ENCODE measurements around the gene GRM3. TPM values are rescaled to one million over a fixed set of nuclear protein-coding genes. Genes with fewer than 3 reads are reported as not detected.
A peak's percentile ranks its signal among the peaks of the same experiment; 100 is the strongest.

Gene GRM3
- total RNA-seq, 2 experiments from 2014 or later: not detected

DNA sequence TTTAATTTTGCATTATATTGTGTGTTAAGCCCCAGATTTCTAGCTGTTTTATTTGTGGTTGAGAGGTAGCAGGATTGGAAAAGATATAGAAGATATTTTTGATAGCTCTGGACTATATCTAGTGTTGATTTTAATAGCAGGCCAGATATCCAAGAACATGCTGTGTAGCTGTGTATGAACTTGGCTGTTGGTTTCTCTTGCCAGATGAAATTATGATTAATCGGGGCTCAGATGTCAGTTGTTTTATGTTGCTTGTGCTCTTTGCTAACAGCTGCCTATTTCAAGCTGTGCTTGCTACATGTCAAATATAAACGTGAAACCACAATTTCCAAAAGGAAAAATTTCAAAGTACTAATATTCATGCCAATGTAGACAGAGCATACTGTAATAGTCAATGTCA lies 141.1 kb downstream of the GRM3 start:
- no peak overlapping the region for H3K4me3 Mint-ChIP-seq
- no peaks in the 10 kb centered on the region for H3K9me3 Mint-ChIP-seq
- Histone ChIP-seq H3K27ac (ENCODE audit: low read depth in 1 of 2, low read length in 2 of 2) (no peak overlapping the region), H3K4me3 (ENCODE audit: low read length) (no peak overlapping the region), H3K36me3 (ENCODE audit: insufficient read depth, low read length) (no peaks in the 10 kb centered on the region), H3K9me3 (ENCODE audit: control insufficient read depth in 1 of 2, insufficient read depth in 1 of 2, low read length in 2 of 2) (peaks cover 0 to 8% of the 10 kb centered on the region in 2 experiments), H3K4me1 (ENCODE audit: insufficient read depth, low read length) (no peaks in the 10 kb centered on the region), H3K27me3 (ENCODE audit: control insufficient read depth in 1 of 2, insufficient read depth in 2 of 2, low read length in 2 of 2) (no peaks in the 10 kb centered on the region)
- H3K27ac Mint-ChIP-seq: no peak overlapping the region
- CTCF ChIA-PET: interaction anchor here (0.7 kb wide), 1 partner anchor 32 kb away, joined by 3 read pairs; no protein-coding TSS in a partner anchor
- no peaks in the 10 kb centered on the region for H3K36me3 Mint-ChIP-seq (ENCODE audit: low read depth)
- H3K4me1 Mint-ChIP-seq (ENCODE audit: low read depth): no peaks in the 10 kb centered on the region
- intact Hi-C loops (cut with DNase I, micrococcal nuclease): no loop called here
- TF ChIP-seq, protein P1, sequence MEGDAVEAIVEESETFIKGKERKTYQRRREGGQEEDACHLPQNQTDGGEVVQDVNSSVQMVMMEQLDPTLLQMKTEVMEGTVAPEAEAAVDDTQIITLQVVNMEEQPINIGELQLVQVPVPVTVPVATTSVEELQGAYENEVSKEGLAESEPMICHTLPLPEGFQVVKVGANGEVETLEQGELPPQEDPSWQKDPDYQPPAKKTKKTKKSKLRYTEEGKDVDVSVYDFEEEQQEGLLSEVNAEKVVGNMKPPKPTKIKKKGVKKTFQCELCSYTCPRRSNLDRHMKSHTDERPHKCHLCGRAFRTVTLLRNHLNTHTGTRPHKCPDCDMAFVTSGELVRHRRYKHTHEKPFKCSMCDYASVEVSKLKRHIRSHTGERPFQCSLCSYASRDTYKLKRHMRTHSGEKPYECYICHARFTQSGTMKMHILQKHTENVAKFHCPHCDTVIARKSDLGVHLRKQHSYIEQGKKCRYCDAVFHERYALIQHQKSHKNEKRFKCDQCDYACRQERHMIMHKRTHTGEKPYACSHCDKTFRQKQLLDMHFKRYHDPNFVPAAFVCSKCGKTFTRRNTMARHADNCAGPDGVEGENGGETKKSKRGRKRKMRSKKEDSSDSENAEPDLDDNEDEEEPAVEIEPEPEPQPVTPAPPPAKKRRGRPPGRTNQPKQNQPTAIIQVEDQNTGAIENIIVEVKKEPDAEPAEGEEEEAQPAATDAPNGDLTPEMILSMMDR (IDR thresholded peaks at IDR 0.05): no peak
- ATAC-seq (ENCODE audit: poor library complexity) (no peak), DNase-seq (no peak)
- no peaks in the 10 kb centered on the region for H3K27me3 Mint-ChIP-seq
- POLR2A ChIA-PET: no interaction called here

DNA sequence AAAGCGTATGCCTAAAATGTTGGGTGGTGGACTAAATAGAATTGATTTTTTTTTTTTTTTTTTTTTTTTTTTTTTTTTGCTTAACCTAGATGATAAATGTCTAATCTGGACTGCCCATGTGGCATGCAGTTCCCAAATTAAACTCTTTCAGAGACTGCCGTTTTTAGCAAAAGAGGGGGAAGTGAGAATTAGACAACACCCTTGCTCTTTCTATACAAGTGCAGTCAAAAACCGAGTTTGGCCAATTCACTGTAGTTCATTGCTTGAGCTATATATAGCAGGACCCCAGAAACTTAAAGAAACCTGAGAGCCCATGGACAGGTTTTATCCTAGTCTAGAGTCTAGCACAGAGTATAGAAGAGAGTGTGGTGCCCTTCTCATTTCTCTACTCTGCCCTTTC lies 141.9 kb downstream of the GRM3 start:
- ChIA-PET CTCF (no interaction called here), POLR2A (no interaction called here)
- no peaks in the 10 kb centered on the region for H3K4me1 ChIP-seq (ENCODE audit: insufficient read depth, low read length)
- Mint-ChIP-seq H3K36me3 (ENCODE audit: low read depth) (no peaks in the 10 kb centered on the region), H3K9me3 (no peaks in the 10 kb centered on the region), H3K27ac (no peak overlapping the region), H3K4me1 (ENCODE audit: low read depth) (no peaks in the 10 kb centered on the region), H3K4me3 (no peak overlapping the region), H3K27me3 (no peaks in the 10 kb centered on the region)
- H3K27me3 ChIP-seq (ENCODE audit: control insufficient read depth in 1 of 2, insufficient read depth in 2 of 2, low read length in 2 of 2): no peaks in the 10 kb centered on the region
- H3K9me3 ChIP-seq (ENCODE audit: control insufficient read depth in 1 of 2, insufficient read depth in 1 of 2, low read length in 2 of 2): peaks cover 0 to 8% of the 10 kb centered on the region in 2 experiments
- no peak overlapping the region for H3K27ac ChIP-seq (ENCODE audit: low read depth in 1 of 2, low read length in 2 of 2)
- H3K4me3 ChIP-seq (ENCODE audit: low read length): no peak overlapping the region
- DNase-seq (no peak), ATAC-seq (ENCODE audit: poor library complexity) (no peak)
- TF ChIP-seq, protein P1 (IDR thresholded peaks at IDR 0.05): no peak
- intact Hi-C loops (cut with DNase I, micrococcal nuclease): no loop called here
- H3K36me3 ChIP-seq (ENCODE audit: insufficient read depth, low read length): no peaks in the 10 kb centered on the region

DNA sequence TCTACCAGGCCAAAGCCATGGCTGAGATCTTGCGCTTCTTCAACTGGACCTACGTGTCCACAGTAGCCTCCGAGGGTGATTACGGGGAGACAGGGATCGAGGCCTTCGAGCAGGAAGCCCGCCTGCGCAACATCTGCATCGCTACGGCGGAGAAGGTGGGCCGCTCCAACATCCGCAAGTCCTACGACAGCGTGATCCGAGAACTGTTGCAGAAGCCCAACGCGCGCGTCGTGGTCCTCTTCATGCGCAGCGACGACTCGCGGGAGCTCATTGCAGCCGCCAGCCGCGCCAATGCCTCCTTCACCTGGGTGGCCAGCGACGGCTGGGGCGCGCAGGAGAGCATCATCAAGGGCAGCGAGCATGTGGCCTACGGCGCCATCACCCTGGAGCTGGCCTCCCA lies 142.7 kb downstream of the GRM3 start:
- Mint-ChIP-seq H3K9me3 (no peaks in the 10 kb centered on the region), H3K36me3 (ENCODE audit: low read depth) (no peaks in the 10 kb centered on the region), H3K4me3 (no peak overlapping the region), H3K4me1 (ENCODE audit: low read depth) (no peaks in the 10 kb centered on the region), H3K27ac (no peak overlapping the region), H3K27me3 (no peaks in the 10 kb centered on the region)
- intact Hi-C loops (cut with DNase I, micrococcal nuclease): no loop called here
- H3K4me3 ChIP-seq (ENCODE audit: low read length): no peak overlapping the region
- peaks cover 0 to 8% of the 10 kb centered on the region in 2 experiments for H3K9me3 ChIP-seq (ENCODE audit: control insufficient read depth in 1 of 2, insufficient read depth in 1 of 2, low read length in 2 of 2)
- ATAC-seq (ENCODE audit: poor library complexity): no peak
- H3K36me3 ChIP-seq (ENCODE audit: insufficient read depth, low read length): no peaks in the 10 kb centered on the region
- H3K4me1 ChIP-seq (ENCODE audit: insufficient read depth, low read length): no peaks in the 10 kb centered on the region
- TF ChIP-seq, protein P1 (IDR thresholded peaks at IDR 0.05): no peak
- H3K27me3 ChIP-seq (ENCODE audit: control insufficient read depth in 1 of 2, insufficient read depth in 2 of 2, low read length in 2 of 2): no peaks in the 10 kb centered on the region
- no peak overlapping the region for H3K27ac ChIP-seq (ENCODE audit: low read depth in 1 of 2, low read length in 2 of 2)
- POLR2A ChIA-PET: no interaction called here
- DNase-seq: peak in 1 of 14 experiments; percentile 5
- CTCF ChIA-PET: no interaction called here

Data from CD4-positive, alpha-beta T cell (primary cell).